MCF 10A (cell line): ENCODE data around the gene SLC6A6. TPM values are rescaled to one million over a fixed set of nuclear protein-coding genes. Genes with fewer than 3 reads are reported as not detected.

ENCODE experiments used
- BruUV-seq: library from RNA; stranded (reverse); fragments of 400-500 nt; replicated peaks from 2 replicates; lab custom pipeline; 2021; lab: Mats Ljungman, UMichigan
- CTCF ChIA-PET: fragments of 300-600 bp; sonication (Branson Sonifier 250); formaldehyde crosslinking; extraction: SDS; loops from one replicate; lab custom pipeline; 2021; ENCODE audit warnings: antibody characterized with exemption, inconsistent platforms; lab: Yijun Ruan, JAX
- POLR2A ChIA-PET: fragments of 300-600, 350-650 bp; sonication (Branson Sonifier 250); formaldehyde crosslinking; extraction: SDS; loops from one replicate; lab custom pipeline; 2020; ENCODE audit warnings: antibody characterized with exemption, inconsistent platforms; lab: Yijun Ruan, JAX
- DNase-seq: peaks from one replicate; pipeline ENCODE4 v3.0.0-alpha.2; 2018; ENCODE audit not compliant: unreplicated experiment
- H3K27ac Mint-ChIP-seq: one replicate; pipeline ENCODE4 v1.8.0; 2022; ENCODE audit warnings: mild to moderate bottlenecking, low read depth, mixed read lengths; ENCODE audit not compliant: unreplicated experiment
- H3K27me3 Mint-ChIP-seq: one replicate; pipeline ENCODE4 v1.8.0; 2022; ENCODE audit warnings: mixed read lengths; ENCODE audit not compliant: insufficient read depth, unreplicated experiment
- H3K36me3 Mint-ChIP-seq: one replicate; pipeline ENCODE4 v1.8.0; 2022; ENCODE audit warnings: mild to moderate bottlenecking, moderate library complexity, mixed read lengths; ENCODE audit not compliant: insufficient read depth, unreplicated experiment
- H3K4me1 Mint-ChIP-seq: one replicate; pipeline ENCODE4 v1.8.0; 2022; ENCODE audit warnings: mixed read lengths; ENCODE audit not compliant: insufficient read depth, unreplicated experiment
- H3K4me3 Mint-ChIP-seq: one replicate; pipeline ENCODE4 v1.8.0; 2022; ENCODE audit warnings: mild to moderate bottlenecking, moderate library complexity, mixed read lengths; ENCODE audit not compliant: unreplicated experiment
- H3K9me3 Mint-ChIP-seq: one replicate; pipeline ENCODE4 v1.8.0; 2022; ENCODE audit warnings: mixed read lengths; ENCODE audit not compliant: unreplicated experiment
- intact Hi-C: fragments of 100-400 bp; cut with micrococcal nuclease; formaldehyde crosslinking; loops from 2 replicates; pipeline ENCODE4 v1.14.1; 2022
- total RNA-seq: library from RNA; stranded (reverse); gene quantifications from 2 replicates; pipeline ENCODE4 v1.2.3, GENCODE V29; 2022
- TF ChIP-seq, protein P1 (sequence below): fragments of 200-600 bp; IDR thresholded peaks from one replicate; pipeline ENCODE4 v1.8.0; 2022; ENCODE audit warnings: antibody characterized with exemption, mild to moderate bottlenecking; ENCODE audit not compliant: unreplicated experiment

SLC6A6 gene
- total RNA-seq, 1 experiment from 2014 or later = 7.6 TPM

GRCh38 chr3:14484741-14485140 is 82.3 kb downstream of the SLC6A6 start:
- POLR2A ChIA-PET = no interaction called here

GRCh38 chr3:14485981-14486380 is 83.6 kb downstream of the SLC6A6 start:
- no peaks in the 10 kb centered on the region for H3K27me3 Mint-ChIP-seq
- H3K36me3 Mint-ChIP-seq = peaks cover 9% of the 10 kb centered on the region
- H3K9me3 Mint-ChIP-seq = no peaks in the 10 kb centered on the region
- no peak overlapping the region for H3K4me3 Mint-ChIP-seq
- ChIA-PET POLR2A (no interaction called here), CTCF (no interaction called here)
- peaks cover 16% of the 10 kb centered on the region for H3K4me1 Mint-ChIP-seq
- H3K27ac Mint-ChIP-seq = no peak overlapping the region
- BruUV-seq = no TSS peak
- no peak for DNase-seq
- TF ChIP-seq, protein P1, sequence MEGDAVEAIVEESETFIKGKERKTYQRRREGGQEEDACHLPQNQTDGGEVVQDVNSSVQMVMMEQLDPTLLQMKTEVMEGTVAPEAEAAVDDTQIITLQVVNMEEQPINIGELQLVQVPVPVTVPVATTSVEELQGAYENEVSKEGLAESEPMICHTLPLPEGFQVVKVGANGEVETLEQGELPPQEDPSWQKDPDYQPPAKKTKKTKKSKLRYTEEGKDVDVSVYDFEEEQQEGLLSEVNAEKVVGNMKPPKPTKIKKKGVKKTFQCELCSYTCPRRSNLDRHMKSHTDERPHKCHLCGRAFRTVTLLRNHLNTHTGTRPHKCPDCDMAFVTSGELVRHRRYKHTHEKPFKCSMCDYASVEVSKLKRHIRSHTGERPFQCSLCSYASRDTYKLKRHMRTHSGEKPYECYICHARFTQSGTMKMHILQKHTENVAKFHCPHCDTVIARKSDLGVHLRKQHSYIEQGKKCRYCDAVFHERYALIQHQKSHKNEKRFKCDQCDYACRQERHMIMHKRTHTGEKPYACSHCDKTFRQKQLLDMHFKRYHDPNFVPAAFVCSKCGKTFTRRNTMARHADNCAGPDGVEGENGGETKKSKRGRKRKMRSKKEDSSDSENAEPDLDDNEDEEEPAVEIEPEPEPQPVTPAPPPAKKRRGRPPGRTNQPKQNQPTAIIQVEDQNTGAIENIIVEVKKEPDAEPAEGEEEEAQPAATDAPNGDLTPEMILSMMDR = no peak
- intact Hi-C loops = no loop called here

More at GRCh38 chr3:14484741-14485140, 82.3 kb downstream of the SLC6A6 start:
- DNase-seq = no peak
- H3K27me3 Mint-ChIP-seq = no peaks in the 10 kb centered on the region
- intact Hi-C loops = no loop called here
- TF ChIP-seq, protein P1 = no peak
- H3K9me3 Mint-ChIP-seq = no peaks in the 10 kb centered on the region
- no peak overlapping the region for H3K27ac Mint-ChIP-seq
- H3K4me3 Mint-ChIP-seq = no peak overlapping the region
- CTCF ChIA-PET = interaction anchor here (0.5 to 1.2 kb wide), 4 partner anchors 16 to 1340 kb away, joined by 3 to 5 read pairs (median 4); no protein-coding TSS in a partner anchor
- no TSS peak for BruUV-seq
- H3K4me1 Mint-ChIP-seq = peaks cover 6% of the 10 kb centered on the region
- H3K36me3 Mint-ChIP-seq = peaks cover 13% of the 10 kb centered on the region

DNA sequence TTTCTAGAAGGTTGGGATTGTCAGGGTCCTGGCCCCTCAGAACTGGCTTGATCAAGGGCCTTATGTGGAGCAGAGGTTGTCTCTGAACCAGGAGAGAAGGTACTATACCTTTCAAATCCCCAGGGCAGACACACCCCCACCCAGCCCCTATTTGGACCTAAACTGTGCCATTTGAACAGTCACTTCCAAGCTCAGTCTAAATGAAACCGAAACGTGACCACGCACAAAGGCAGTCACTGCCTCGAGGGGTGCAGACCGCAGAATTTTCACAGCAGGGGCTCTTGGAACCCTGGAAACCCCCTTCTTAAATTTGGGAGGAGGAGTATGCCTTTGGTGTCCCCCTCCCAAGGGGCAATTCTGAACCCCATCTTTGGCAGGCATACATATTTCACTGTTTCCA is 84.1 kb downstream of the SLC6A6 start:
- intact Hi-C loops = no loop called here
- H3K9me3 Mint-ChIP-seq = no peaks in the 10 kb centered on the region
- peaks cover 16% of the 10 kb centered on the region for H3K4me1 Mint-ChIP-seq
- no peaks in the 10 kb centered on the region for H3K27me3 Mint-ChIP-seq
- H3K4me3 Mint-ChIP-seq = no peak overlapping the region
- H3K27ac Mint-ChIP-seq = no peak overlapping the region
- ChIA-PET POLR2A (no interaction called here), CTCF (no interaction called here)
- no peak for DNase-seq
- H3K36me3 Mint-ChIP-seq = peaks cover 7% of the 10 kb centered on the region
- no TSS peak for BruUV-seq
- TF ChIP-seq, protein P1 = no peak

DNA sequence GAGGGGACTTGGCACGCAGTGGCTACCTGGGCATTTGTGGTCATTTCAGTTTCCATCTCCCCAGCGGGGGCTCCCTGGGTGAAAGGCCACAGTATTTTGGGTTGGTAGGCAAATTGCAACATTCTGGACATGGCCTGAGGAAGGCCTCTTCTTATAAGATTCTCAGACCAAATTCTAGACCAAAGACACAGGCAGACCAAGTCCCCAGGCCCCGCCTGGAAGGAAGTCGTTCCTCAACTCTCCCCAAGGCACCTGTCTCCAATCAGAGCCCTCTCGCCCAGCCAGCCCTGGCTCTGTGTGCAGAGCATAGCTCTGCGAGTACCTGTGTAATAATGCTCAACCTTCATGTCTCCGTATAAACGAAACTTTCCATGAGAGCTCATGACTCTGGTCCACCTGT is 84.7 kb downstream of the SLC6A6 start:
- H3K4me1 Mint-ChIP-seq = peaks cover 16% of the 10 kb centered on the region
- H3K27ac Mint-ChIP-seq = no peak overlapping the region
- peaks cover 7% of the 10 kb centered on the region for H3K36me3 Mint-ChIP-seq
- no peaks in the 10 kb centered on the region for H3K9me3 Mint-ChIP-seq
- no peaks in the 10 kb centered on the region for H3K27me3 Mint-ChIP-seq
- intact Hi-C loops = no loop called here
- H3K4me3 Mint-ChIP-seq = no peak overlapping the region
- no TSS peak for BruUV-seq
- DNase-seq = no peak
- TF ChIP-seq, protein P1 = no peak
- POLR2A ChIA-PET = no interaction called here
- CTCF ChIA-PET = interaction anchor here (0.6 kb wide), 1 partner anchor 32 kb away, joined by 3 read pairs; no protein-coding TSS in a partner anchor
